Muscle of leg (tissue), 11 donors: ENCODE measurements around the gene DAZAP2. TPM values are rescaled to one million over a fixed set of nuclear protein-coding genes. Genes with fewer than 3 reads are reported as not detected.
"Not testable (repeated sequence)": the region's sequence is repeated elsewhere in the genome, so short reads cannot be mapped to it uniquely, and the experiment has no call there.

Source experiments
- DNase-seq: peaks from one replicate; pipeline ENCODE4 v3.0.0; 2013
- H3K27ac ChIP-seq: one replicate; pipeline ENCODE4 v1.5.1; 2013; ENCODE audit warnings: mild to moderate bottlenecking, low read length, control low read depth
- H3K27me3 ChIP-seq: one replicate; pipeline ENCODE4 v1.6.1; 2013; ENCODE audit warnings: low read length; ENCODE audit not compliant: control insufficient read depth, insufficient read depth
- H3K36me3 ChIP-seq: one replicate; pipeline ENCODE4 v1.6.1; 2013; ENCODE audit warnings: low read length; ENCODE audit not compliant: control insufficient read depth, insufficient read depth
- H3K4me1 ChIP-seq: one replicate; pipeline ENCODE4 v1.6.1; 2013; ENCODE audit warnings: low read length; ENCODE audit not compliant: control insufficient read depth, insufficient read depth
- H3K4me3 ChIP-seq: one replicate; pipeline ENCODE4 v1.5.1; 2013; ENCODE audit warnings: low read length, control low read depth
- H3K9me3 ChIP-seq: replicated peaks from 2 replicates; pipeline ENCODE4 v1.6.1; 2013; ENCODE audit warnings: low read depth, low read length; ENCODE audit not compliant: control insufficient read depth
- WGBS: methylation state at CpG from one replicate; pipeline ENCODE4 v1.1.5; 2013; ENCODE audit warnings: missing lambda C conversion rate; ENCODE audit not compliant: insufficient coverage; 5-methylcytosine and 5-hydroxymethylcytosine counted together
- polyA plus RNA-seq, 8 donors: library from polyadenylated mRNA; unstranded; fragments of 120-200 nt; gene quantifications; one replicate each; pipeline versions ENCODE4 v1.2.1 to v1.2.3, GENCODE V29; 2013; ENCODE audit warnings: inconsistent platforms in 1 of 8, low replicate concordance in 1 of 8; ENCODE audit not compliant: insufficient read length in 8 of 8, insufficient read depth in 1 of 8
- total RNA-seq: library from RNA; stranded (reverse); fragments of 120-200 nt; gene quantifications from one replicate; pipeline ENCODE4 v1.2.4, GENCODE V29; 2013

Gene DAZAP2
- total and polyA plus RNA-seq, 9 donors, result 46.1 to 101 (median 76.9) TPM

DNA sequence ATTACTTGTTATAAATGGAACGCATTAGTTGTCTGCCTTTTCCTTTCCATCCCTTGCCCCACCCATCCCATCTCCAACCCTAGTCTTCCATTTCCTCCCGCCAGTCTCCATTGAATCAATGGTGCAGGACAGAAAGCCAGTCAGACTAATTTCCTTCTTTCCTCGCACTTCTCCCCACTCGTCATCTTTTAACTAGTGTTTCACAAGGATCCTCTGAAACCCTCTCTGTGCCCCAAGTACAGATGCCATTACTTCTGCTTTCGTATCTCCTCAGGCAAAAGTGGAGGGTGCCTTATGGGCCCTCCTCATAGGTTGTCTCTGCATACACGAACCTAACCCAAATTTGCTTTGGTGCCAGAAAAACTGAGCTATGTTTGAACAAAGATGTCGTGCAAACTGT lies 4.2 kb downstream of the DAZAP2 start:
- H3K4me3 ChIP-seq, result no peak overlapping the region
- H3K9me3 ChIP-seq, result no peaks in the 10 kb centered on the region
- H3K36me3 ChIP-seq, result peaks cover 35% of the 10 kb centered on the region
- H3K4me1 ChIP-seq, result peaks cover 16% of the 10 kb centered on the region
- DNase-seq, result peak; percentile 32
- H3K27ac ChIP-seq, result no peak overlapping the region
- WGBS, result 83% methylated on average over 6 of the region's 7 CpGs
- no peaks in the 10 kb centered on the region for H3K27me3 ChIP-seq

- DNase-seq, result no peak
- H3K9me3 ChIP-seq, result no peaks in the 10 kb centered on the region
- H3K4me1 ChIP-seq, result peaks cover 12% of the 10 kb centered on the region
- H3K27me3 ChIP-seq, result no peaks in the 10 kb centered on the region
- H3K27ac ChIP-seq, result no peak overlapping the region
- no peak overlapping the region for H3K4me3 ChIP-seq
- H3K36me3 ChIP-seq, result peaks cover 35% of the 10 kb centered on the region
- 85% methylated on average over 4 of the region's 4 CpGs for WGBS
Measured at GRCh38 chr12:51244269-51244668, 5.6 kb downstream of the DAZAP2 start.

- H3K27ac ChIP-seq, result no peak overlapping the region
- peaks cover 30% of the 10 kb centered on the region for H3K36me3 ChIP-seq
- no peaks in the 10 kb centered on the region for H3K27me3 ChIP-seq
- H3K4me3 ChIP-seq, result no peak overlapping the region
- peaks cover 4% of the 10 kb centered on the region for H3K4me1 ChIP-seq
- DNase-seq, result no peak
- no peaks in the 10 kb centered on the region for H3K9me3 ChIP-seq
- 86% methylated on average over 9 of the region's 11 CpGs for WGBS
Measured at GRCh38 chr12:51245476-51246253, 7.0 kb downstream of the DAZAP2 start.

GRCh38 chr12:51246254-51246853 lies 7.7 kb downstream of the DAZAP2 start:
- Histone ChIP-seq H3K4me3 (no peak overlapping the region), H3K4me1 (peaks cover 4% of the 10 kb centered on the region), H3K27ac (no peak overlapping the region), H3K36me3 (peaks cover 23% of the 10 kb centered on the region), H3K9me3 (no peaks in the 10 kb centered on the region), H3K27me3 (no peaks in the 10 kb centered on the region)
- peak; percentile 64 for DNase-seq
- WGBS, result no CpG with 5 or more reads among the region's 7 CpGs

GRCh38 chr12:51247523-51248206 lies 9.0 kb downstream of the DAZAP2 start:
- no peak for DNase-seq
- Histone ChIP-seq H3K27ac (no peak overlapping the region), H3K36me3 (peaks cover 13% of the 10 kb centered on the region), H3K27me3 (no peaks in the 10 kb centered on the region), H3K4me3 (no peak overlapping the region), H3K4me1 (peaks cover 4% of the 10 kb centered on the region), H3K9me3 (no peaks in the 10 kb centered on the region)
- 74% methylated on average over 7 of the region's 14 CpGs for WGBS

- Histone ChIP-seq H3K36me3 (no peaks in the 10 kb centered on the region), H3K4me3 (no peak overlapping the region), H3K27me3 (no peaks in the 10 kb centered on the region), H3K9me3 (no peaks in the 10 kb centered on the region), H3K4me1 (no peaks in the 10 kb centered on the region), H3K27ac (no peak overlapping the region)
- no CpG with 5 or more reads among the region's 1 CpG for WGBS
- DNase-seq, result no peak
Measured at GRCh38 chr12:51253276-51253675, 14.7 kb downstream of the DAZAP2 start.

GRCh38 chr12:51254536-51254935 lies 15.9 kb downstream of the DAZAP2 start:
- WGBS, result 76% methylated on average over 4 of the region's 4 CpGs
- Histone ChIP-seq H3K4me3 (no peak overlapping the region), H3K27me3 (no peaks in the 10 kb centered on the region), H3K36me3 (no peaks in the 10 kb centered on the region), H3K9me3 (no peaks in the 10 kb centered on the region), H3K4me1 (no peaks in the 10 kb centered on the region), H3K27ac (no peak overlapping the region)
- no peak for DNase-seq

GRCh38 chr12:51259600-51259999 lies 21.0 kb downstream of the DAZAP2 start:
- not testable (repeated sequence) for H3K36me3 ChIP-seq, H3K27ac ChIP-seq, H3K4me1 ChIP-seq, H3K27me3 ChIP-seq, H3K4me3 ChIP-seq, DNase-seq, H3K9me3 ChIP-seq
- no CpG with 5 or more reads among the region's 1 CpG for WGBS

DNA sequence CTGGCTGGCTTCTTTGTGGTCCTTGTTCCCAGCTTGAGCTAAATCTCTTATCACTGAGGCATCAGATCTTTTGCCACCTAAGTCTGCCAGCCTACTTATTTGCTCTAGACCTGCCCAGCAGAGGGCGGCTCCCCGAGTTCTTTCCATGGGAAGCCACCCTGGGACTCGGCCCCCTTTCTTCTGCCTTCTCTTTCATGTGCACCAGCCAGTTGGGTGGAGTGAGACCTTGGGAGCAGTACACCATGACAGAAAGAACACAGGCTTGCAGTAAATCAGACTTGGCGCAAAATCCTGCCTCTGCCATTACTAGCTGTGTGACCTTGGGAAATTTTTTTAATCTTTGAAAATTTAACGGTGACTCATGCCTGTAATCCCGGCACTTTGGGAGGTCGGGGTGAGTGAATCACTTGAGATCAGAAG lies 24.1 kb downstream of the DAZAP2 start:
- Histone ChIP-seq H3K4me1 (no peaks in the 10 kb centered on the region), H3K9me3 (no peaks in the 10 kb centered on the region), H3K27ac (no peak overlapping the region), H3K27me3 (peaks cover 4% of the 10 kb centered on the region), H3K4me3 (no peak overlapping the region), H3K36me3 (no peaks in the 10 kb centered on the region)
- no peak for DNase-seq
- WGBS, result 84% methylated on average over 4 of the region's 7 CpGs

DNA sequence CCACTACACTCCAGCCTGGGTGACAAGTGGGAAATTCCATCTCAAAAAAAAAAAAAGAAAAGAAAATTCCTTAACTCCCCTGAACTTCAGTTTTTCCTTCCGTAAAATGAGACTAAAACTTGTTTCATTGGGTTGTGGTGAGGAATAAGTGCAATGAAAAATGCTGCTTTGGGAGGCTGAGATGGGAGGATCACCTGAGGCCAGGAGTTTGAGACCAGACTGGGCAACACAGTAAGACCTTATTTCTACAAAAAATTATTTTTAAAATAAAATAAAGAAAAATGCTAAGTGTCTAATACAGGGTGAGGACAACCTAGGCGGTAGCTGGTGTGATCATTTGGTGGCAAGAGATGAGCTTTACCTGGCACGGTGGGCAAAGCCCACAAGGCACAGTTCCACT lies 24.7 kb downstream of the DAZAP2 start:
- H3K27me3 ChIP-seq, result peaks cover 4% of the 10 kb centered on the region
- no peaks in the 10 kb centered on the region for H3K4me1 ChIP-seq
- no peak for DNase-seq
- H3K27ac ChIP-seq, result no peak overlapping the region
- H3K9me3 ChIP-seq, result no peaks in the 10 kb centered on the region
- WGBS, result 85% methylated on average over 2 of the region's 3 CpGs
- no peaks in the 10 kb centered on the region for H3K36me3 ChIP-seq
- no peak overlapping the region for H3K4me3 ChIP-seq
